Superior temporal gyrus (tissue), 1 donor: ENCODE measurements around the gene PEMT.
A peak's percentile ranks its signal among the peaks of the same experiment; 100 is the strongest.

ENCODE experiments used
- DNase-seq: peaks from one replicate; pipeline ENCODE4 v3.0.0-alpha.2; 2016; ENCODE audit errors: extremely low spot score

PEMT gene

GRCh38 chr17:17553217-17554195 is 38.0 kb downstream of the PEMT start:
- no peak for DNase-seq

GRCh38 chr17:17552351-17553216 is 38.9 kb downstream of the PEMT start:
- no peak for DNase-seq

DNA sequence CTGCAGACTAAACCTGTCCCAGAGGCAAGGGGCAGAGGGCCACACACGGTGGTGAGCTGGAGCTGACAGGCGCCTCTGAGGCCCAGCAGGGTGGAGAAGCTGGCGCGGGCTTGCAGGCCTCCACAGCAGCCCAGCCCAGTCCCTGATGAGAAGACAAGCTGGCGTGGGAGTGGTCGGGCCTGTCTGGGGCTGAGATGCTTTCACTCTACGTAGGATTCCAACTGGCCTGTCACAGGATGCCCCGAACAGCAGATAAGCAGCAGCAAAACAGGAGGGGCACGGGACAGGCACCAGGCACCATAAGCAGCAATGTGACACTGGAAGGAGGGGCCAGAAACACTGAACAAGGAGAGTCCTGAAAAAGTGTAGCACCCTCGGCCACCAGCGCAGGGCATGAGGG is 40.1 kb downstream of the PEMT start:
- no peak for DNase-seq

- DNase-seq = peak; percentile 32
These were observed 41.7 kb downstream of the PEMT start for GRCh38 chr17:17549732-17550366.

DNA sequence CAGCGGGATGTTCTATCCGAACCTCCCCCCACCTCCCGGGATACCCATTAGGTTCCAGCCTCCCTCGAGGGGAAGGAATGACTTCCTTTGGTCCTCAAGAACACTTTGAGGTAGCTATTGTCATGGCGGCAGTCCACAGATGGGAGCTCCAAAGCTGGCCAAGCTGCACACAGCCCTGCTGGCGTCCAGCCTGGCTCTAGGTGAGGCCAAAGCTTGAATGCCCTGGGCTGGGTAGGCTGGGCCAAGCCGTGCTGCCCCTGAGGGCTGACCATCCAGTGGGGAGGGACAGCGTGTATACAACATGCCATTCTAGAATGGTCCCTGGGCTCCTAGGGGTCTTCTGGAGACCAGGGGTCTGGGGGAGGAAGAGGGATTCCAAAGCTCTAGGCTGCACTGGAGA is 43.5 kb downstream of the PEMT start:
- no peak for DNase-seq

DNA sequence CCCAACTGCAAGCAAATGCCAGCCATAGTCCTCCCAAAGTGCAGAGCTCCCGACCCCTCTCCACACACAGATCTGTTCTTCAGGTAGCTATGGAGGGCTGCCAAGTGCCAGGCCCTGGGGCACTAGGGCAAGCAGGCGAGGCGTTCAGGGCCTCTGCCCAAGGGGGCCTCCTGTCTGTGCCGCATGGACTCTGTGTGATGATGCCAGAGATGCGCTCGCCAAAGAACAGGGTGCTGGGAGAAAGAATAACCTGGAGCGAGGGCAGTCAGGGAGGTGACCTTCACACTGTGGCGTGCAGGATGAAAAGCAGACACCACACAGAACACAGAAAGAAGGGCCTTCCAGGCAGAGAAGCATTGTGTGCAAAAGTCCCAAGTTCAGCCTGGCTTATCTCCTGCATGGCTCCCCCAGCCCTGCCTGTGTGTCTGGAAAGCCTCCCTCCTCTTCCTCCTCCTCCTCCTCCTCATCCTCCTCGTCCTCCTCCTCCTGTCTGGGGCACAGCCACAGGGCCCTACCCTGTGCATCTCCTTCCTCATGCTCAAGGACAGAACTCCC is 44.2 kb downstream of the PEMT start:
- DNase-seq = no peak

DNA sequence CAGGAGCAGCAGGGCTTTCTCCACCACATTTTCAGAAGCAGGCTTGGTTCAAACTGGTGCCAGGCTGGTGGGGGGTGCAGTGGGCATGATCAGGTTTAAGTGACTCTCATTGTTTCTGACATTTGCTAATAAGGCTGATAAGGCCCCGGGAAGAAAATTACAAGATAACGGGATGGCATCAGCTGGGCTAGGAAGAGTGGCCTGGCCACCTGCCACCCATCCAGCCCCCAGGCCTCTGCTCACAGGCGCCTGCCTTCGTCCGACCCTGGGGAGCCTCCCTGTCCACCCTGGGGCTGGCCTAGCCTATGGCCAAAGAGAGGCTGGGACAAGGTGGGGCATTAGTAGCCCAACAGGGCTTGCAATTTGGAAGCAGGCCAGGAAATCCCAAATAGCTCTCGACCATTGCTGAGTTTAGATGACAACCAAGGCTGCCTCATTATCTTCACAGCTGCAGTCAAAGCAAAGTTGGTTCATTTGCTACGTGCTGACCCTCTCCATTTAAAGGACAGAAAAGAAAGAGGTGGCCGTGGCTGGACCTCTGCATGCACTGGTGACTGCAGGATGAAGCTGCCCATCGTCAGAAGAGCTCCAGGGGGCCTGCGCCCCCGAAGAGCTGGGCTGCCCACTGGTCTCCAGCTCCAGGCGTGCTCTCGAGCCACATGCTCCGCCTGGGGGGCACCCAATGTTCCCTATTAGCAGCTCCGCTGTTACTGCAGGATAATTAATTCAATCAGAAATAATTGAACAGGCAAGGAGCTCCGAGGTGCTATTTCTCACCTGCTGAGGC is 44.9 kb downstream of the PEMT start:
- DNase-seq = no peak

- no peak for DNase-seq
These were observed 45.5 kb downstream of the PEMT start for GRCh38 chr17:17545984-17546383.

DNA sequence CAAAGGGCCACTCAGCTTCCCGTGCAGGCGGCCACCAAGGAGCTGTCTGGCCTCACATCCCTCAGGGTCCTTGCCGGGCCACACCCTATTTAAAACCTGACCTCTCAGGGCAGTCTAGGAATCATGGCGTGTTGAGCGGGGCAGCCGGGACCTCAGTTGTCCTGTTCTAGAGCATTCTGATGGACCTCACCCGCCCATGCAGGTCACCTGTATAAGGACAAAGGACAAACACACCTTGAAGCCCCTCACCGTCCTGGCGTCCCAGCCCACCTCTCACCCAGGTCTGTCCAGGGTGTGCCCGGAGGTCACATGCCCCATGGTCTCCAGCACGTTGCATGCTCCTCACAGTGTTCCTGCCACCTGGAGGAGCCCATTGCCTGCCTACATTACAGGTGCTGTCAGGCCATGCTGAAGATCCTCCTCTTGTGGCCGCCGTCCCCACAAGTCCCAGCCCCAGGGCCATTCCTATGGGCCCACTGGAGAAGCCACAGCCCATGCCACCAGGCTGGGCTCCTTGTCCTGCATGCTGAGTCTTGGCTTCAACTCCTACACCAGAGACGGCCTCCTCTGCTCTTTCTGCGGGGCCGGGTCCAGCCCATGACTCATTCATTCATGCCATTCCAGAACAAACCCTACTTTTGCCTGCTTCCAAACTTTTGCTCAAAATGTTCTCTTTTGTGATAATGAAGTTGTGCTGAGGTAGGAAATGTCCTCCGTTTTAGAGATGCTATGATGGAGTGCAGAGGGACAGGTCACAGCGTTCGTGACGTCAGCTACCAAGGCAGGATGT is 46.3 kb downstream of the PEMT start:
- no peak for DNase-seq

- no peak for DNase-seq
These were observed 48.4 kb downstream of the PEMT start for GRCh38 chr17:17542906-17543635.

DNA sequence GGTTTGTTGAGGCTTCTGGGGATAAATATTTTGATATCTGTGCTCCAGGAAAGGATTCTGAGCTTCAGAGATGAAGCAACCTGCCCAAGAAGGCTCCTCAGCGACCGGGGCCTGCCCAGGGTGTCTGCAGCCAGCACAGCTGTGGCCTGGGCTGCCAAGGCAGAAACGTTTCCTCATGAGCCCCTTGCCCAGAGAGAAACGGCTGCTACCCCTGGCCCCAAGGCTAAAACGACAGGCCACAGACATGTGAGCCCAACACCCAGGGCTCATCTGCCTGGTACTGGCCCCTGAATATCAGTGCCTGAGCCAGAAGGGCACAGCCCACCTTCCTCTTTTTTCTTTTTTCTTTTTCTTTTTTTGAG is 49.9 kb downstream of the PEMT start:
- no peak for DNase-seq

- DNase-seq = no peak
These were observed 50.4 kb downstream of the PEMT start for GRCh38 chr17:17540935-17541639.

DNA sequence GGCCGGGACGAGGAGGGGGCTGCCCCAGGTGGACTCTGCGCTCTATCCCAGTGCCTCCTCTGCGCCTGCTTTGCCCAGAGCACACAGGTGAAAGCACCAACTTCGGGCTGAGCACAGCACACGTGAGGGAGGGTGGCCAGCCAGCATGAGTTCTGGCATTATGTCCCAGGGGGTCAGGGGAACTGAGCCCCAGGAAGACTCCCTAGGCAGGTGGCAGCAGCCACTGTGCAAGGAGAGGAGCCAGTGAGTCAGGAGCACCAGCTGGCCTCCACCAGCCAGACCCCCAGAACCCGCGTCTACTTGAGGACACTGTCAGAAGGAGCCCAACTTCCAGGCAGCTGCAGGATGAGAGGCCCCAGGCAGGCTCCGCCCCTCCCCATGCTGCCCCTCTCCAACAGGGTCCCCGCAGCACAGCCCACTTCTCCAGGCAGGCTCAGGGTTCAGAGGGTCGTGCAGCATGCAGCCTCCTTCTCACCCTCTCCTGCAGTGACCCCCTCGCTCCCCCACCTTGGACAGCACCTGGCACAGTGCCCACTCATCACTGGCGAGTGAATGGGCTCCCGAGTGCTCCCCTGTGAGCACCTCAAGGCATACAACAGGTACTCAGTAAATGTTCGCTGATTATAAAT is 51.1 kb downstream of the PEMT start:
- DNase-seq = no peak

GRCh38 chr17:17539591-17539990 is 51.9 kb downstream of the PEMT start:
- no peak for DNase-seq

DNA sequence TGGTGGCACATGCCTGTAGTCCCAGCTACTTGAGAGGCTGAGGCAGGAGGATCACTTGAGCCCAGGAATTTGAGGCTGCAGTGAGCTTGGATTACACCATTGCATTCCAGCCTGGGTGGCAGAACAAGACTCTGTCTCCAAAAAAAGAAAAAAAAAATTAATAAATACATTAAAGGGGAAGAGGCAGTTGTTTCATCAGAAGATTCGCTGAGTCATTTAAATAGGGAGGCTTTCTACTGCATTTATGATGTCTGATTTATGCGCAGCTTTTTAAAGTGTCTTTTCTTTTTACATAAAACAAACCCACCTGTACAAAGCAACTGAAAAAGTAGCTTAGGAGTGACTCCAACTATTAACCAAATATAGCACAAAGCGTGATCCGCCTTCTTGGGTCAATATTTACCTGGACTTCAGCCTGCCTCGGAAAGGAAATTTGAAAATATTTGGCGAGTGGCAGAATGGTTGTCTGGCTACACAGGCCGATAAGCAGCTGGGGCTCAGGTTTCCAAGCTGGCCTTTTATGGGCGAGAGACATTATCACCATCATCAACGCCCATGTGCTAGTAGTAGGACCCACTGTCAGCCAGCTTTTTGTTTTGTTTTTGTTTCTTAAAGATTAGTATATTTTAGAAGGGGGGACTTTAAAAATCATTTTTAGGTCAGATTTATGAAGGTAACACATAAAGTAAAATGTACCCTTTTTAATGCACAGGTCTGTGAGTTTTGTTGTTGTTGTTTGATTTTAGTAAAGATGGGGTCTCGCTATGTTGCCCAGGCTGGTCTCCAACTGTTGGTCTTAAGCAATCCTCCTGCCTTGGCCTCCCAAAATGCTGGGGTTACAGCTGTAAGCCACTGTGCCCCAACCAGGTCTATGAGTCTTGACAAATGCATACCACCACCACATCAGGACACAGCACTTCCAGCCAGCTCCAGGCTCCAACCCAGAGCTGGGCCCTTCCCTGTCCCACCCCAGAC is 52.8 kb downstream of the PEMT start:
- DNase-seq = no peak

DNA sequence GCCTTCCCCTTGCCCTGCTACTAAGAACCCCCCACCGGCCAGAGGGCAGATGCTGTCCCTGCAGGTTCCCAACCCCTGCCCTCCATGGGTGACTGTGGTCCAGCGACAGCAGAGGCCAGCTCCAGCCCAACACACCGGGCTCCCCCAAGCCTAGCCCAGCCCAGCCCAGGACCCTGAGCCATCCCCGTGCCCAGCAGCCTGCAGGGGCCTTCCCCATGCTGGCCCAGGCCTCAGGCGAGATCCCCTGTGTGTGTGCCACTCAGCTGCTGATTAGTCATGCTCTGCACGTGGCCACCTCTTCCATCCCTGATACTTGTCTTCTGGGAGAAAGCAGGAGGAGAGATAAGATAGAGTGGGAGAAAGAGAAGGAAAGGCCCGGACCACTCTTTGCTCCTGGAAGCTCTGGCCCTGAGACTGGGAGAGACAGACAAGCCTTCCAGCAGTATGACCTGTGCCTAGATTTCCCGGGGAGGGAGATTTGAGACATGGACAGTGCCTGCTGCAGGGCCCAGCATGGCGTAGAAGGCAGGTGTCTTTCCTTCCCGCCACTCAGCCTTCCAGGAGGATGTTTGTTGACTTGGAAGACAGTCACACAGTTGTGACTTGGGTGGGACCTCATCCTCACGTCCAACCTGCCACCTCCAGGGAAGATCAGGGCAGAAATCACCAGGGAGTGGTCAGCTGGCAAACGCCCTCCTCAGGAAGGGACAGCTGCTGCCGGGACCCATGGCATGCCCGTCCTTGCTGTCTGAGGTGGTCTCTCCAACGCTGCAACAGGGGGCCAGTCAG is 54.0 kb downstream of the PEMT start:
- no peak for DNase-seq
